ENCODE data around the gene GAB1. TPM values are rescaled to one million over a fixed set of nuclear protein-coding genes. Genes with fewer than 3 reads are reported as not detected.

Gene GAB1
- total and polyA plus RNA-seq, 2 of the 8 experiments (the other 6 are each of a cell fraction or from before 2014, with no cell fraction given), result 6.8 to 21.3 TPM

- no peak overlapping the region for H3K4me3 ChIP-seq (ENCODE audit: extremely low read depth in 1 of 4, insufficient read depth in 2 of 4, low read depth in 3 of 4, low read length in 4 of 4)
- WGBS, 2 experiments (ENCODE audit: extremely low coverage in 1 of 2, insufficient coverage in 1 of 2, insufficient read length in 1 of 2, insufficient replicate concordance in 2 of 2, low coverage in 1 of 2, low lambda C conversion rate in 2 of 2, missing lambda C conversion rate in 1 of 2), result 94% methylated on average over 2 of the region's 2 CpGs; no CpG with 5 or more reads in 1 of the 2 experiments
- TF ChIP-seq MAX (IDR thresholded peaks at IDR 0.05) (no peak), YY1 (IDR thresholded peaks at IDR 0.05; ENCODE audit: low read depth, low read length) (no peak), KDM4A (IDR thresholded peaks at IDR 0.05; ENCODE audit: low read depth, low read length, severe bottlenecking) (no peak), SP1 (IDR thresholded peaks at IDR 0.05; ENCODE audit: low read depth, low read length) (no peak), FOSL1 (IDR thresholded peaks at IDR 0.05; ENCODE audit: insufficient read depth, low read depth, low read length) (no peak), TEAD4 (IDR thresholded peaks at IDR 0.05; ENCODE audit: low read depth, low read length) (no peak), USF2 (IDR thresholded peaks at IDR 0.05; ENCODE audit: low read length) (no peak), TAF7 (optimal IDR thresholded peaks at IDR 0.05; ENCODE audit: borderline replicate concordance, low read depth, low read length) (no peak)
- H2BK12ac ChIP-seq (ENCODE audit: low read depth, low read length), result no peak overlapping the region
- no peak overlapping the region for H3K18ac ChIP-seq (ENCODE audit: extremely low read depth, low read length)
- H4K8ac ChIP-seq (ENCODE audit: extremely low read depth, insufficient read depth, low read length), result no peak overlapping the region
- no peak overlapping the region for H3K56ac ChIP-seq (replicated peaks; ENCODE audit: insufficient read length, low read depth, low read length)
- no peak overlapping the region for H2AFZ ChIP-seq (ENCODE audit: low read length)
- H3K14ac ChIP-seq (ENCODE audit: insufficient read length), result no peak overlapping the region
- no peak overlapping the region for H3K27ac ChIP-seq (ENCODE audit: low read depth, low read length)
- H3K79me1 ChIP-seq (ENCODE audit: low read depth, low read length), result no peaks in the 10 kb centered on the region
- H2AK5ac ChIP-seq (ENCODE audit: low read depth, low read length), result no peak overlapping the region
- H3K4me2 ChIP-seq (ENCODE audit: insufficient read depth in 1 of 2, low read depth in 2 of 2, low read length in 2 of 2), result no peak overlapping the region
- no peak overlapping the region for H3K23ac ChIP-seq (ENCODE audit: insufficient read length)
- H2BK5ac ChIP-seq (ENCODE audit: low read depth, low read length), result no peak overlapping the region
- no peaks in the 10 kb centered on the region for H3K9me3 ChIP-seq (ENCODE audit: insufficient read depth in 2 of 2, low read depth in 1 of 2, low read length in 1 of 2)
- H3K79me2 ChIP-seq (ENCODE audit: control insufficient read depth in 1 of 2, insufficient read depth in 2 of 2, low read length in 2 of 2), result peaks cover 23 to 90% of the 10 kb centered on the region in 2 experiments
- no peak overlapping the region for H4K5ac ChIP-seq (ENCODE audit: insufficient read length, low read depth, low read length)
- POLR2A ChIA-PET (ENCODE audit: partially characterized antibody), result no interaction called here
- peaks cover 6 to 59% (median 26%) of the 10 kb centered on the region in 4 experiments for H3K36me3 ChIP-seq (ENCODE audit: control insufficient read depth in 2 of 4, insufficient read depth in 4 of 4, low read length in 3 of 4)
- peaks cover 14 to 20% of the 10 kb centered on the region in 2 experiments for H4K20me1 ChIP-seq (replicated peaks in 1 of 2; ENCODE audit: control insufficient read depth in 1 of 2, insufficient read depth in 2 of 2, low read length in 2 of 2)
- no peak overlapping the region for H2BK20ac ChIP-seq (ENCODE audit: low read length)
- no peak overlapping the region for H2BK120ac ChIP-seq (replicated peaks; ENCODE audit: low read depth, low read length)
- FAIRE-seq (no peak), DNase-seq (ENCODE audit: low read depth in 1 of 2, low spot score in 2 of 2) (no peak)
- peaks cover 0 to 3% (median 0%) of the 10 kb centered on the region in 4 experiments; a peak in 1 of 7 replicates for H3K4me1 ChIP-seq (replicated peaks in 1 of 4; ENCODE audit: control insufficient read depth in 3 of 4, insufficient read depth in 4 of 4, low read length in 3 of 4)
- H3K9ac ChIP-seq (replicated peaks in 1 of 4; ENCODE audit: extremely low read depth in 1 of 4, low read depth in 3 of 4, low read length in 3 of 4), result no peak overlapping the region
- no peak overlapping the region for H2BK15ac ChIP-seq (ENCODE audit: low read length)
- H3K27me3 ChIP-seq (replicated peaks in 1 of 4; ENCODE audit: control insufficient read depth in 3 of 4, extremely low read depth in 1 of 4, insufficient read depth in 3 of 4, low read length in 3 of 4), result no peaks in the 10 kb centered on the region
- CTCF ChIA-PET (ENCODE audit: partially characterized antibody), result interaction anchor here (0.6 to 0.7 kb wide), 2 partner anchors 13 to 328 kb away, joined by 3 read pairs; no protein-coding TSS in a partner anchor
- no peaks in the 10 kb centered on the region for H3K23me2 ChIP-seq (ENCODE audit: low read depth, low read length)
- no peak overlapping the region for H3K4ac ChIP-seq (replicated peaks; ENCODE audit: insufficient read length, low read depth, low read length)
- H4K91ac ChIP-seq (replicated peaks; ENCODE audit: insufficient read length, low read length), result no peak overlapping the region
Measured at GRCh38 chr4:143517764-143518163, 181.1 kb downstream of the GAB1 start.
